Astrocyte (in vitro differentiated cells and primary cell): ENCODE measurements around the gene TOR2A. TPM values are rescaled to one million over a fixed set of nuclear protein-coding genes. Genes with fewer than 3 reads are reported as not detected.
A peak's percentile ranks its signal among the peaks of the same experiment; 100 is the strongest.

Experiments used
- DNase-seq: peaks from one replicate; pipeline ENCODE4 v3.0.0-alpha.2; 2010; ENCODE audit warnings: low read depth
- FAIRE-seq: peaks from 2 replicates; lab custom pipeline; 2011; peaks lifted over from hg19 to GRCh38; lab: Jason Lieb, UNC
- H2AFZ ChIP-seq: 2 replicates; pipeline ENCODE4 v1.6.0; 2012; ENCODE audit warnings: low read depth, low read length, inconsistent platforms
- H3K27ac ChIP-seq: 2 replicates; pipeline ENCODE4 v1.5.1; 2011; ENCODE audit warnings: low read depth, low read length, inconsistent platforms
- H3K27me3 ChIP-seq: 2 replicates; pipeline ENCODE4 v1.6.0; 2011; ENCODE audit warnings: low read length, inconsistent platforms; ENCODE audit not compliant: insufficient read depth
- H3K36me3 ChIP-seq: 2 replicates; pipeline ENCODE4 v1.5.1; 2011; ENCODE audit warnings: low read length, inconsistent platforms; ENCODE audit not compliant: insufficient read depth
- H3K4me1 ChIP-seq: 2 replicates; pipeline ENCODE4 v1.5.1; 2011; ENCODE audit warnings: low read length, inconsistent platforms; ENCODE audit not compliant: insufficient read depth
- H3K4me2 ChIP-seq: 2 replicates; pipeline ENCODE4 v1.6.0; 2012; ENCODE audit warnings: low read length, inconsistent platforms
- H3K4me3 ChIP-seq: 2 replicates; pipeline ENCODE4 v1.5.1; 2011; ENCODE audit warnings: low read depth, mild to moderate bottlenecking, low read length, inconsistent platforms; ENCODE audit not compliant: insufficient read depth
- H3K79me2 ChIP-seq: 2 replicates; pipeline ENCODE4 v1.6.0; 2012; ENCODE audit warnings: mild to moderate bottlenecking, low read length, inconsistent platforms; ENCODE audit not compliant: insufficient read depth
- H3K9ac ChIP-seq: 2 replicates; pipeline ENCODE4 v1.6.0; 2012; ENCODE audit warnings: mild to moderate bottlenecking, low read length, inconsistent platforms
- H3K9me3 ChIP-seq: 2 replicates; pipeline ENCODE4 v1.5.1; 2012; ENCODE audit warnings: low read depth, mild to moderate bottlenecking, low read length, inconsistent platforms; ENCODE audit not compliant: insufficient read depth
- H4K20me1 ChIP-seq: 2 replicates; pipeline ENCODE4 v1.6.0; 2012; ENCODE audit warnings: low read length, inconsistent platforms; ENCODE audit not compliant: insufficient read depth
- H3K27ac Mint-ChIP-seq: one replicate; pipeline ENCODE4 v1.8.0; 2021; ENCODE audit warnings: mild to moderate bottlenecking, mixed read lengths; ENCODE audit not compliant: unreplicated experiment
- H3K27me3 Mint-ChIP-seq: one replicate; pipeline ENCODE4 v1.8.0; 2021; ENCODE audit warnings: low read depth, mixed read lengths; ENCODE audit not compliant: unreplicated experiment
- H3K36me3 Mint-ChIP-seq: one replicate; pipeline ENCODE4 v1.8.0; 2021; ENCODE audit warnings: low read depth, mixed read lengths; ENCODE audit not compliant: unreplicated experiment
- H3K4me1 Mint-ChIP-seq: one replicate; pipeline ENCODE4 v1.8.0; 2021; ENCODE audit warnings: low read depth, mixed read lengths; ENCODE audit not compliant: unreplicated experiment
- H3K4me3 Mint-ChIP-seq: one replicate; pipeline ENCODE4 v1.8.0; 2021; ENCODE audit warnings: mild to moderate bottlenecking, moderate library complexity, mixed read lengths; ENCODE audit not compliant: unreplicated experiment
- H3K9me3 Mint-ChIP-seq: one replicate; pipeline ENCODE4 v1.8.0; 2021; ENCODE audit warnings: mild to moderate bottlenecking, mixed read lengths; ENCODE audit not compliant: unreplicated experiment
- CTCF ChIP-seq: IDR thresholded peaks from 2 replicates; pipeline ENCODE4 v1.5.1; 2011; ENCODE audit warnings: low read depth, mild to moderate bottlenecking, inconsistent platforms, low read length, moderate library complexity; ENCODE audit not compliant: insufficient read depth
- EZH2 ChIP-seq: IDR thresholded peaks from 2 replicates; pipeline ENCODE4 v1.6.1; 2012; ENCODE audit warnings: mild to moderate bottlenecking, low read length, inconsistent platforms; ENCODE audit not compliant: insufficient read depth
- total RNA-seq: library from RNA; stranded (reverse); gene quantifications from 2 replicates; pipeline ENCODE4 v1.2.1, GENCODE V29; 2021

TOR2A gene
- total RNA-seq, 1 donor from 2014 or later: 7.5 TPM

- peak overlapping the region; percentile 76 for H3K9ac ChIP-seq
- Mint-ChIP-seq H3K27ac (peak overlapping the region; percentile 78), H3K27me3 (peaks cover 4% of the 10 kb centered on the region), H3K4me3 (peak overlapping the region; percentile 27), H3K9me3 (peaks cover 4% of the 10 kb centered on the region), H3K4me1 (peaks cover 28% of the 10 kb centered on the region), H3K36me3 (peaks cover 12% of the 10 kb centered on the region)
- no peaks in the 10 kb centered on the region for H3K9me3 ChIP-seq
- H4K20me1 ChIP-seq: no peaks in the 10 kb centered on the region
- H3K27ac ChIP-seq: peak overlapping the region; percentile 74
- H3K27me3 ChIP-seq: no peaks in the 10 kb centered on the region
- TF ChIP-seq CTCF (no peak), EZH2 (no peak)
- no peak overlapping the region for H3K4me3 ChIP-seq
- FAIRE-seq (no peak), DNase-seq (peak; percentile 29)
- H3K4me1 ChIP-seq: peaks cover 25% of the 10 kb centered on the region
- no peaks in the 10 kb centered on the region for H3K79me2 ChIP-seq
- H2AFZ ChIP-seq: peak overlapping the region; percentile 12
- H3K4me2 ChIP-seq: peak overlapping the region; percentile 62
- no peaks in the 10 kb centered on the region for H3K36me3 ChIP-seq
Observed at GRCh38 chr9:127767909-127768331, 32.8 kb upstream of the TOR2A start.

DNA sequence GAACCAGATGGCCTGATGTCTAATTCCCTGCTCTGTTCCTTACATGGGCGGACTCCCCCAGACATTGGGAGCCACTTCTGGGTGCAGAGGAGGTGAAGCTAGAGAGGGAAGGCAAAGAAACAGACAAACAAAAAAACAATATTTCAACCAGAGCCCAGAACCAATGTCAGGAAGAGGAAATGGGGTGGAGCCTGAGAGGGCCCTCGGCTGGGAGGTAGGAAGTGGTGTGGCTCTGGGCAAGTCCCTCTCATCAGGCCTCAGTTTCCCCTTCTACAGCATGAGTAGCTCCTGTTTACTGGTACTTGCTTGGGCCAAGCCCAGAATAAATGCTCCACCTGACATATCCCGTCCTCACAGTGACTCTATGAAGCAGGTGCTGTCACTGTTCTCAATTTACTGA lies 32.3 kb upstream of the TOR2A start:
- Histone ChIP-seq H3K4me3 (no peak overlapping the region), H3K27me3 (no peaks in the 10 kb centered on the region), H3K9ac (peak overlapping the region; percentile 76), H3K36me3 (no peaks in the 10 kb centered on the region), H3K4me1 (peaks cover 25% of the 10 kb centered on the region), H3K27ac (peak overlapping the region; percentile 74), H2AFZ (no peak overlapping the region), H4K20me1 (no peaks in the 10 kb centered on the region), H3K4me2 (peak overlapping the region; percentile 62), H3K9me3 (no peaks in the 10 kb centered on the region), H3K79me2 (no peaks in the 10 kb centered on the region)
- peak overlapping the region; percentile 88 for H3K27ac Mint-ChIP-seq
- H3K4me3 Mint-ChIP-seq: no peak overlapping the region
- H3K27me3 Mint-ChIP-seq: peaks cover 7% of the 10 kb centered on the region
- no peak for FAIRE-seq
- H3K4me1 Mint-ChIP-seq: peaks cover 32% of the 10 kb centered on the region
- DNase-seq: no peak
- H3K9me3 Mint-ChIP-seq: peaks cover 4% of the 10 kb centered on the region
- peaks cover 12% of the 10 kb centered on the region for H3K36me3 Mint-ChIP-seq
- TF ChIP-seq EZH2: no peak
- no peak for TF ChIP-seq CTCF

- Histone ChIP-seq H3K4me1 (peaks cover 21% of the 10 kb centered on the region), H2AFZ (no peak overlapping the region), H3K9ac (no peak overlapping the region), H4K20me1 (no peaks in the 10 kb centered on the region), H3K4me3 (no peak overlapping the region), H3K36me3 (no peaks in the 10 kb centered on the region), H3K9me3 (no peaks in the 10 kb centered on the region), H3K27ac (no peak overlapping the region), H3K79me2 (no peaks in the 10 kb centered on the region), H3K27me3 (no peaks in the 10 kb centered on the region), H3K4me2 (no peak overlapping the region)
- no peak overlapping the region for H3K27ac Mint-ChIP-seq
- peaks cover 12% of the 10 kb centered on the region for H3K36me3 Mint-ChIP-seq
- H3K4me1 Mint-ChIP-seq: peaks cover 33% of the 10 kb centered on the region
- H3K9me3 Mint-ChIP-seq: peaks cover 4% of the 10 kb centered on the region
- TF ChIP-seq EZH2 (no peak), CTCF (no peak)
- FAIRE-seq: no peak
- H3K4me3 Mint-ChIP-seq: no peak overlapping the region
- DNase-seq: no peak
- peaks cover 15% of the 10 kb centered on the region for H3K27me3 Mint-ChIP-seq
Observed at GRCh38 chr9:127765418-127765817, 30.3 kb upstream of the TOR2A start.
